GM19043 (cell line): ENCODE measurements around the gene LDLRAD2.

Experiments used
- ATAC-seq: cut with Tn5 transposase; IDR thresholded peaks from one replicate; pipeline ENCODE4 v1.9.1; 2021; ENCODE audit warnings: low read depth; ENCODE audit not compliant: unreplicated experiment

LDLRAD2 gene

DNA sequence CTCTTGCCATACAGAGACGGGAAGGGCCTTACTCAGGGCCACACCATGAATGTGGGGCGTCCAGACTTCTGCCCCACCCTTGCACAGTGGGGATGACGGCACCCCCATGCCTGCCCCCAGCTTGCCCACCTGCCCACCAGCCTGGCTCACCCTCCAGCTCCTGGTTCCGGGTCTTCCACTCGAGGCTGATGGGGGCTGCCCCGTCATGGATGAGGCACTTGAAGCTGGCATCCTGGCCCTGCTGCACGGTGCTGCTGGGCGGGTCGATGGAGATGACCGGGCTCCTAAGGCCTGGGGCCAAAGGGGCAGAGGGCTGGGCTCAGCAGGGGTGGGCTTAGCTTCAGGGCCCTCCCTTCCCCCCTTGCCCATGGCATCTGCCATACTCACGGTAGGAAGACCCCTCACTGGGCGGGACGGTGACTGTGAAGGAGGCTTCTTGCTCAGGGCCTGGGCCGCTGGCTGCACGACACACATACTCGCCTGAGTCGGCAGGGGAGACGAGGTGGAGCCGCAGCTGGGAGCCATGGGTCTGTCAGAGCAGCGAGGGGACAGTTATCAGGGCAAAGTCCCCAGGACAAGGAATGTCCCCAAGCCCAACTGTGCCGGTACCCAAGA is 29.9 kb downstream of the LDLRAD2 start:
- ATAC-seq, result no peak

DNA sequence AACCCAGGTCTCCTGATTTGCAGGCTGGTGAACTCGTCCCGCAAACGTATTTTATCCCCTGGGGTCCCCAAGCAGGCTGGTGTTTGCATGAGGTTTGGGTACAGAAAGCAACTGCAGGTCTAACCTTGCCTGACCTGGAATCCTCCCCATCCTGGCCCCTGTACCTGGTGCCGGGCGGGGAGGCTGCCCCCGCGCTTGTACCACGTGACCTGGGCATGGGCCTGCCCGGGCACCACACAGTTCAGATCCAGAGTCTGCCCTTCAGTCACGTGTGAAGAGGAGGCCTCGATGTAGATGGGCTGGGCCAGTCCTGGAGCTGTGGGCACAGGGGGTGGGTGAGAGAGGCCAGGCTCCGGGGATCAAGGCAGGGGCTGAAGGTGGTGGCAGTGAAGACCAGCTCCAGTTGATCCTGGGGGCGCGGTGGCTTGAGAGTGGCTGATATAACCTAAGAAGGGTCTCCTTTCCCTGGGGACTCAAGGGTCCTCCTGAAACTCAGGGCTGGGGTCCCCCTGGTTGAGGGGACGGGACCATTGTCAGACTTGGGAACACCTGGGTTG is 30.6 kb downstream of the LDLRAD2 start:
- no peak for ATAC-seq

DNA sequence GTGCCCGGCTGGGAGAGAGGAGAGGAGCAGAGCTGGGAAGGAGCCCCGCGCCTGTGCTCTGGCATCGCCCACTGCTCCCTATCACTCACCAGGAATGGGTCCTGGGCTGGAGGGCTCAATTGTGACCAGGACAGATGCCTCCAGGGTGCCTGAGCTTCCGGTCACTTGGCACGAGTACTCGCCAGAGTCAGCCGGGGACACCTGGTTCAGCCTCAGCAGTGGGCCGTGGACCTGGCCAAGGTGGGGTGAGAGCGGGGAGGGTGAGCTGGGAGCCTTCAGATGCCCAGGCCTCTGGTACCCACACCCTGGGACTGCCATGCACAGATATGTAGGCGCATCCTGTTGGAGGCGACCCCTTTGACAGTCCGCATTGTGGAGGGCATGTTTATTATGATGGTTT is 31.1 kb downstream of the LDLRAD2 start:
- ATAC-seq, result no peak

DNA sequence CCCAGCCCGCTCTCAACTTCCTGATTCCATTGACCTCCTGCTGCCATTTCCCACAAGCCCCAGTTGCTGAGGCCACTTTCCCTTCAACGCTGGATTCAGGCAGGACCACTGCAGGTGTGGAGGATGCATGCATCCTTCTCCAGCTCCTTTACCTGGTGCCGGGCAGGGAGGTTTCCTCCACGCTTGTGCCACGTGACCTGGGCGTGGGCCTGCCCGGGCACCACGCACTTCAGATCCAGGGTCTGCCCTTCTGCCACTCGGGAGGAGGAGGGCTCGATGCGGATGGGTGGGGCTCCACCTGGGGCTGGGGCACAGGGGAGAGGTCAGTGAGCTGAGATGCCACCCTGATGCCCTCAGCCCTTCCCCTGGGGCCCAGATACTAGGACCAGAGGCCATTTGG is 31.9 kb downstream of the LDLRAD2 start:
- no peak for ATAC-seq

DNA sequence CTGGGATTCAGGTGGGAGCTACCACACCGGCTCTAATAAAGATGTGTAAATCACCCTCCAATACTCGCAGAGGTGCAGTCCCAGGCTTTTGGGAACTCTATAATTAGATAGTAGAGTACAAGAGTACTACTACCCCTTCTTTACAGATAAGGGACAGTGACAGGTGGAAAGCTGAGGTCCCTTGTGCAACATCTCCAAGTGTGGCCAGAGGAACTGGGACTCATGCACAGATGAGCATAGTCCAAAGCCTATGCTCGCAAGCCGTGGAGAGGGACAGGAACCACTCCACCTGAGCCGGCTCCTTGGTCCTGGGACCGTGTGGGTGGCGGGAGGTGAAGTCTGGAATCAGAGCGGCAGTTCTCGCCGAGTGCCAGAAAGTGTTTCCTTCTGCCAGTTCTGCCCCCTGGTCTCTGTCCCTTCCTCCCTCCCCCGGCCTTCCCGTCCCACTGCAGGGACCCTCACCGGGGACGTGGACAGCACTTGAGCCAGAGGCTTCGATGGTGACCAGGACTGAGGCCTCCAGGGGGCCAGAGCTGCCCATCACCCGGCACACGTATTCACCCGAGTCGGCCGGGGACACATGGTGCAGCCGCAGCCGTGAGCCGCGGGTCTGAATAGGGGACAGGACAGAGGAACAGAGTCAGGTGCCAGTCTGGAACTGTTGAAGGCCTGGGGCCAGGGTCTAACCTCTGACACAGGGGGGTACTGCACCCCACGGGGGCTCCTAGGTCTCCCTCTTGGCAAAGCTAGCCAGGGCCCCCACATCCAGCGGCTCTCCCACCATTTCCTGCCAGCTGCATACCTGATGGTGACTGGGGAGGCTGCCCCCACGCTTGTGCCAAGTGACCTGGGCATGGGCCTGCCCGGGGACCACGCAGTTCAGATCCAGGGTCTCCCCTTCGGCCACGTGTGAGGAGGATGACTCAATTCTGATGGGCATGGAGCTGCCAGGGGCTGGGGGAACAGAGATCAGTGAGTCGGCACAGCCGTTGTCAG is 33.9 kb downstream of the LDLRAD2 start:
- no peak for ATAC-seq

DNA sequence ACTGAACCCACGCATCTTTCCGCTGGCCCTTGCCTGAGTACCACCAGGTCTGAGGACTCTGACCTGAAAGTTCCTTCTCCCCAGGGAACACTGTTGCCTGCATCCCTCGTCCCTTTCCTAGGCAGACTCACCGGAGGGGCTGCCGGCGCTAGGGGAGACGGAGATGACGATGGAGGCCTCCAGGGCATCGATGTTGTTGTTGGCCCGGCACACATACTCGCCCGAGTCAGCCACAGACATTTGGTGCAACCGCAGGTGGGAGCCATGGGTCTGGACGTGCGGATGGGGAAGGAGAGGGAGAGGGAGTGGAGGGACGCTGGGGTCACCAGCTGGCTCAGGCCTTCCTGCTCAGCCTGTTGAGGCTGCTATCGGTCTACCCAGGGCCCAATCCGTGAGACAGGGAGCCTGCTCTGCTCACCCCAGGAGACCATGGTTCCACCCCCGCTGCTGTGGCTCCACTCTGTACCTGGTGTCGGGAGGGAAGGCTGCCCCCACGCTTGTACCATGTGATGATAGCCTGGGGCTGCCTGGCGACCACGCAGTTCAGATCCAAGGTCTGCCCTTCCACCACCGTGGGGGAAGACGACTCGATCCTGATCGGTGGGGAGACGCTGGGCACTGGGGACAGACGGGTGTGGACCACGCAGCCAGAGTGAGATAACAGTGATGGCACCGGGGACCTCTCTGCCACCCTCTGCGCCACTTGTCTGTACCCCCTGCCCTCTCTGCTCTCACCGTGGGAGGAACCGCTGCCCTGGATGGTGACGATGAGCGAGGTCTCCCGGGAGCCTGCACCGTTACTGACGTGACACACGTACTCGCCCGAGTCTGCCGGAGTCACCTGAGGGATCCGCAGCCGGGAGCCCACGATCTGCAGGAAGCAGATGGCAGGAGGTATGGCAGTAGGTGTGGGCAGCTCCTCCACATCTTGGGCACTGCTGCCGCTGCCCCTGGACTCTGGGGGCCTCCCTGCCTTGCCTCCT is 35.4 kb downstream of the LDLRAD2 start:
- no peak for ATAC-seq

DNA sequence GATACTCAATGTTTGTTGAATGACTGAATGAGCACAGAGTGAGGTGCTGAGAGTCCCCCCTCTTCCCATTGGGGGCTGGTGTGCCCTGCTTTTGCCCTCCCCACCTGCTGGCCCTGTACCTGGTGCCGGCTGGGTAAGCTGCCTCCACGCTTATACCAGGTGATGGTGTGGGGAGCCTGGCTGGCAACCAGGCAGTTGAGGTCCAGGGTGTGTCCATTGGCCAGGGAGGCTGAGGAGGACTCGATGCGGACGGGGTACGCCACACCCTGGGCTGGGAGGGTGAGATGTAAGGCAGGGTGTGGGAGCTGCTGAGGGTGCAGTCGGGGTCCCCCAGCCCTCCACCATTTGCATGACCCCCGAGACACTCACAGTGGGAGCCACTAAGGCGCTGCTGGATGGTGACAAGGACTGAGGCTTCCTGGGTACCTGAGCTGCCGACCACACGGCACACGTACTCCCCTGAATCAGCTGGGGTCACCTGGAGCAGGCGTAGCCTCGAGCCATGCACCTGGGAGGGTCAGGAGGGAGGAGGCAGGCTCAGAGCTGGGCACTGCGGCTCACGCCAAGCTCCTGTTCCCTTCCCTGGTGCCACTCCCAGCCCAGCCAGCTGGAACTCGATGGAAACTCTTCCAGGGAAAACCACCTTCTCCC is 36.6 kb downstream of the LDLRAD2 start:
- ATAC-seq, result no peak

DNA sequence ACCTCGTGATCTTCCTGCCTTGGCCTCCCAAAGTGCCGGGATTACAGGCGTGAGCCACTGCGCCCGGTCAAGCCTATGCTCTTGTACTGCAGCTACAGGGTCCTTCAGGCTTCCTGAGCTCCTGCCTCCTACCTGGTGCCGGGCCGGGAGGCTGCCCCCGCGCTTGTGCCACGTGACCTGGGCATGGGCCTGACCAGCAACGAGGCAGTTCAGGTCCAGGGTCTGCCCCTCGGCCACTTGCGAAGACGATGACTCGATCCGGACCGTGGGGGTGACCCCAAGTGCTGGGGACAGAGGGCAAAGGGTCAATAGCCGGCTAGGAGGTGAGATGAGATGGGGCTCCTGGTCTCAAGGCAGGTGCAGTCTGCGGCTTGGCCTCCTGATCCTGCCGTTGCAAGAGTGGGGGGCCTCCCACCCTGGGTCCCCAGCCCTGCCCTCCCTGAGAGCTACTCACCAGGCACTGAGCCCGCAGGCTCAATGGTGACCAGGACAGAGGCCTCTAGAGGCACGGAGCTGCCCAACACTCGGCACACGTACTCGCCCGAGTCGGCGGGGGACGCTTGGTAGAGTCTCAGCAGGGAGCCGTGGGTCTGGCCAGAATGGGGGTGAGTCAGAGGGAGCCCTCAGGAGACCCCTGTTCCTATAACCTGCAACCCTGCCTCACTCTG is 38.0 kb downstream of the LDLRAD2 start:
- no peak for ATAC-seq

DNA sequence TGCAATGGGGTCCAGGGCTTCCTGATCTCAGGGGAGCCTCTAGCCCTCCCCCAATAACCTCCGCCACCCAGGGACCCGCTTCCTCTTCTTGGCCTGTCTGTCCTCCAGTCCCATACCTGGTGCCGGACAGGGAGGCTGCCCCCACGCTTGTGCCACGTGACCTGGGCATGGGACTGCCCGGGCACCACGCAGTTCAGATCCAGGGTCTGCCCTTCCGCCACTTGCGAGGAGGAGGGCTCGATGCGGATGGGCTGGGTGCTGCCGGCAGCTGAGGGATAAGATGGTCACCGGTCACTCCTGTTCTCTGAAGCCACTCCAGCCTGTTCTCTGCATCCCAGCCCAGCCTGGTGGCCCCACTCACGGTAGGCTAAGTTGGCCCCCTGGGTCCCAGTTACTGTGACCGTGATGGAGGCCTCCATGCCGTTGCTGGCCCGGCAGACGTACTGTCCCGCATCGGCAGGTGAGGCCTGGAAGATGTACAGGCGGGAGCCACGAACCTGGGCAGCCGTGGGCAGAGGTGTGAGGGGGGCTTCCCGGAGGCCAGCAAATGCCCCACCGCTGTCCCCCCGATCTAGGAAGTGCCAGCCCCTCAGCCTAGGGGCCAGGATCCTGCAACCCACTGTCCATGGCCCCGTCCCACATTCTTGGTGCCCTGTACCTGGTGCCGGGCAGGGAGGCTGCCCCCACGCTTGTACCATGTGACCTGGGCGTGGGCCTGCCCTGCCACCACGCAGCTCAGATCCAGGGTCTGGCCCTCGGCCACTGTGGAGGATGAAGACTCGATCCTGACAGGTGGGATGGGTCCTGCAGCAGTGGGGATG is 39.6 kb downstream of the LDLRAD2 start:
- no peak for ATAC-seq

DNA sequence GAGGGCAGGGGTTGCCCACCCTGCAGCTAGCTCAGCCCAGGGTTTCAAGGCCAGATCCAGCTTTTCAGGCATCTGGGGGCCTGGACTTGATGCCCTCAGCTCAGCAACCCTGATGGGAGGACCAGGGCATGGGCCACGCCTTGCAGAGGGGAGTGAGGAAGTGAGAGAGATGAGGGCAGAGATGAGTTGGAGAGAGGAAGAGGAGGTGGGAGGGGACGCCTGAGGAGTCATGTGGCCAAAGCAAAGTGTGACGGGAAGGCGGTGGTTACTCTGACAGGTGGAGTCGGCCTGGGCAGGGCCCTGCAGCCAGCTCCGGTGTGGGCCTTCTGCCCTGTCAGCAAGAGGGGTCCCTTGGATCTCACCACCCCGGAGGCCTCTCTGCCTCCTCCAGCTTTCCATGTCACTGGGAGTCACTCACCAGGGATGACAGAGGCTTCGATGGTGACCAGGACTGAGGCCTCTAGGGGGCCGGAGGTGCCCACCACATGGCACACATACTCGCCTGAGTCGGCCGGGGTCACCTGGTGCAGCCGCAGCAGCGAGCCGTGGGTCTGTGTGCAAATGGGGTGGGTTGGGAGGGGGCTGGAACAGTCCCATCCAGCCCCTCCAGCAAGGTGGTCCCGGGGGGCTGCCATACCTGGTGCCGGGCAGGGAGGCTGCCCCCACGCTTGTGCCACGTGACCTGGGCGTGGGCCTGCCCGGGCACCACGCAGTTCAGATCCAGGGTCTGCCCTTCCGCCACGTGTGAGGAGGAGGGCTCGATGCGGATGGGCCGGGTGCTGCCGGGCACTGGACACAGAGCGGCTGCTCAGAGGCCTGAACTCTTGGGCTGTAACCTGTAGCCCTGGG is 40.4 kb downstream of the LDLRAD2 start:
- peak; percentile 84 for ATAC-seq

DNA sequence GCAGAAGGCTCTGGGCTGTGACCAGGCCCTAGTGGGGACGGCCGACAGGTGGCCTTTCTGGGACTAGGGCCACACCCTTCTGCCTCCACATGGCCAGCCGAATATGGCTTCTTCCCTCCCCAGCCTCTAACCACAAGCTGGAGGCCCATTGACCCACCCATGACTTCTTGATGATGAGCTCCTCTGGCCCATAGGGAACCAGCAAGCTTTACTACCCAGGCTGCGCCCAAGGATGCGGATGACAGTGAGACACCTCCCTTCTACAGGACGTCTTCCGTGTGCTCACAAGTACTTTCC is 41.0 kb downstream of the LDLRAD2 start:
- ATAC-seq, result no peak

DNA sequence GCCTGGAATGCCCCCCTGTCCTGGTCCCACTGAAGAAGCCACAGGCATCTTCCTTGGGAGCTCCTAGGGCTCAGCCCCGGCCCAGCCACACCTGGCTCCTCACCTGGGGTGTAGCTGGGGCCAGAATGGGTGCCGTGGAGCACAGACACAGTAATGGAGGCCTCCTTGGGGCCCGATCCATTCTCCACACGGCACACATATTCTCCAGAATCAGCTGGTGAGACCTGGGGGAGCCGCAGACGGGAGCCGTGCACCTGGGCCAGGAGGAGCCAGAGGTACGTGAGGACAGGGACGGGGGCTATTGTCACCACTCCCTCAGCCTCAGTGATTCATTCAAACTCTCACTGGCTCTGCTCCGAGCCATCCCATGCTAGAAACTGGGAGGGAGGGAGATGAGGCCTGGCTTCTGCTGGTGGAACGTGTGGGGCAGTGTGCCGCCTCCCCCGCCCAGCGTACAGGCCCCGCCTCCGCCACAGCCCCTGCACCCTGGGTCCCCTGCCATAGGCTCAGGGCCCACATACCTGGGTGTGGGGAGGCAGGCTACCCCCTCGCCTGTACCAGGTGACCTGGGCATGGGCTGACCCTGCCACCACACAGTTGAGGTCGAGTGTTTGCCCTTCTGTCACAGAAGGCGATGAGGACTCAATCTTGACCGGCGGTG is 42.2 kb downstream of the LDLRAD2 start:
- no peak for ATAC-seq

DNA sequence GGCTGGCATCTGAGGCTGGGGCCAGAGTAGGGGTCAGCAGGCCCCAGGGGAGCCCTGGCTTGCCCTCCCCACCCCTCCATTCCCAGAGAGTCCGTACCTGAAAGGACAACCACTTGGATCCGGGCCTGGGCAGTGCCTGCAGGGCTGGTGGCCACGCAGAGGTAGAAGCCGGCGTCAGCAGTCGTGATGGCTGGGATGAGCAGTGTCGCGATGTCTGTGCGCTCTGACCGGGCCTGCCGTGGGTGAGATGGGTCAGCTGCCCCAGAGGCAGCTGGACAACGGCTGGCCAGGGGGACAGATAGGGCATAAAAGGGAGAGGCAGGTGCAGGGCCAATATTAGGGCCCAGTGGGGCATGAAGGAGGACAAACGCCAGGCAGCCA is 42.7 kb downstream of the LDLRAD2 start:
- ATAC-seq, result no peak

DNA sequence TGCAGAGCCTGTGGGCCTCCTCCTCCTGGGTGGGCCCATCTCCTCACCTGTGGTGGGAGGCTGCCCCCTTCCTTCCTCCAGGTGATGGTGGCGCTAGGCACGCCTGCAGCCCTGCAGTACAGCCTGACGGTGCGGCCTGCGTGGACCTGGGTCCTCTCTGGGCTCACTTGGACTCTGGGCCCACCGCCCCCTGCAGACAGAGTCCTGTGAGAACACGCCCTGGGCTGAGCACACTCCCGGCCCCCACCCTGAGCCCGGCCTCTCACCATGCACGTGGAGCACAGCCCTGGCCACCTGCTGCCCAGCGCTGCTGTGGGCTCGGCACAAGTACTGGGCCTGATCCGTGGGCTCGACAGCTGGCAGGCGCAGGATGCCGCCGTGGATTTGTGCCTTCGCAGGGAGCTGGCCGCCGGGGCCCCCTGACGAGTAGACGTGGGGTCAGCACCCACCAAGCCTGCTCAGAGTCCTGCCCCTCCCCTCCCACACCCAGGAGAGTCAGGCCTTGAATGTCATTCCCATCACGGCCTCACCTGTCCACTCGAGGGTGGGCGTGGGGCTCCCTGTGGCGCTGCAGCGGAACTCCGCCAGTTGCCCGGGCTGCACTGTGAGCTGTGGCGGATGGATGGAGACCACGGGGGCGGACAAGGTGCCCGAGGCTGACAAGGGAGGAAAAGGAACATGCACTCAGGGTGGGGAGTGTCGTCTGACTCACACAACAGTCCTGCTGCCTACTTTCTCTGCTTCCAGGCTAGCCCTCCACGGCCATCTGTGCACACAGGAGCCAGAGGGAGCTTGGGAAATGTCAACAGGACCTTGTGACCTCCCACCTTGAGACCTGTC is 43.4 kb downstream of the LDLRAD2 start:
- no peak for ATAC-seq

DNA sequence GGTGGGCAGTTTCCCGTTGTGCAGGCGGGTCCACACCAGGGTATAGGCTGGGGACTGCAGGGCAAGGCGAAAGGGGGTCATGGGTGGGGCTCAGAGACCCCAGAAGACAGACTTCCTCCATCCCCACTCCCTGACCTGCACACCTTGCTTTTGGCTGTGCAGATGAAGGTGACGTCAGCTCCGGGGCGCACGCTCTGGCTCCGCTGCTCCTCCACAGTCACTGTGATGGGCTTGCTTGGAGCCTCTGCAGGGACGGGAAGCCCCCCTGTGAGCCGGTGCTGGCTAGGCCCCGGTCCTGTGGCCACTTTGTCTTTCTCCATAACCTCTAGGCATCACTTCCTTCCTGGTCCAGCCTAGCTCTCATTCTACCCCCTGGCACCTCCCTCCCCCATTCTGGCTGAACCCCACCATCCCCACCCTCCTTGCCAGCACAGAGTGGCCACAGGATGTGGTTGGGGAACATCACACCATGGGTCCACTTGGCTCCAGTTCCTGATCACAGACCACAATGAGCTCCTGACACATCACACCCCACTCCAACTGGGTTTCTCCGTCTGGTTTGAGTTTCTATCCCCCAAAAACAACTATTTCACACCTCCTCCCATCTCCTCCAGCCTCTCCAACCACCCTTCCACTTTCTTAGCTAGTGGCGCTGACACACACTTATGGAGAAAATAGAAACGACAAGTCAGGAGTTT is 45.2 kb downstream of the LDLRAD2 start:
- ATAC-seq, result no peak
